Measurements from ENCODE around the gene TACR2.

The TACR2 gene

DNA sequence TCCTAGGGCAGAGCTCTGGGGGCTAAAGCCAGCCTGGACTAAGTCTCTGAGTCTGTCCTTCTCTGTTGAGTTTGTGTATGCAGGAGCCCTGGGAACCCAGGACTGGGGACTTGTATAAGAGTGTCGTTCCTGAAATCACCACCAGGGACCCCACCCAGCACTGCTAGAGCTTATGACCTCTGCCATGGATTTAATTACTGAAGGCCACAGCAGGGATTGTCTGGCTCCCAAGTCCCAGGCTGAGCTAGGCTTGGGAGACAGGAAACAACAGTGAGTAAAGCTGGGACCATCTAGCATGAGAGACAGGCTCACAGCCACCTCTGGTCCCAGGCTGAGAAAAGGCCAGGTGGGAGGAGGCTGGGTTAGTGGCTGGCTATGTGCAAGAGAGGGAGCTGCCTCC, 33.1 kb upstream of the TACR2 start:
- DNase-seq: no peak

- no peak for DNase-seq
These were observed 30.0 kb upstream of the TACR2 start for GRCh38 chr10:69446650-69447151.

GRCh38 chr10:69446229-69446628, 29.5 kb upstream of the TACR2 start:
- DNase-seq: no peak

DNA sequence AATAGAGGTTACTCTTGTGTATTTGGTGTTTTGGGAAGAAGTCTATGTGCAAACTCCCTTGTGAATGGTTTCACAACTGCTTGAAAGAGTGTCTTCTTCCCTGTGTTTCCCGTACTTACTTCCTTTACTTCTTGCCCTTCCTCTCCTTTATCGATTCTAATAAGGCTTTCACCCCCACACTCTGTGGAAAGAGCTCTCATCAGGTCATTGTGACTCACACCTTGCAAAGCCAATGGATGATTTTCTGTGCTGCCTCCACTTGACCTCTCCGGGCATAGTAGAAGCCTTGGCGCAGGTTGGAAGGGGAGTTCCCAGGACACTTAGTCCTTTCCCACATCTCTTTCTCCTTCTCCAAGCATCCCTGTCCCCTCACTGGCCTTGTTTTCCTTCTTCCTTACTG, 28.3 kb upstream of the TACR2 start:
- no peak for DNase-seq

GRCh38 chr10:69443354-69443753, 26.6 kb upstream of the TACR2 start:
- no peak for DNase-seq

DNA sequence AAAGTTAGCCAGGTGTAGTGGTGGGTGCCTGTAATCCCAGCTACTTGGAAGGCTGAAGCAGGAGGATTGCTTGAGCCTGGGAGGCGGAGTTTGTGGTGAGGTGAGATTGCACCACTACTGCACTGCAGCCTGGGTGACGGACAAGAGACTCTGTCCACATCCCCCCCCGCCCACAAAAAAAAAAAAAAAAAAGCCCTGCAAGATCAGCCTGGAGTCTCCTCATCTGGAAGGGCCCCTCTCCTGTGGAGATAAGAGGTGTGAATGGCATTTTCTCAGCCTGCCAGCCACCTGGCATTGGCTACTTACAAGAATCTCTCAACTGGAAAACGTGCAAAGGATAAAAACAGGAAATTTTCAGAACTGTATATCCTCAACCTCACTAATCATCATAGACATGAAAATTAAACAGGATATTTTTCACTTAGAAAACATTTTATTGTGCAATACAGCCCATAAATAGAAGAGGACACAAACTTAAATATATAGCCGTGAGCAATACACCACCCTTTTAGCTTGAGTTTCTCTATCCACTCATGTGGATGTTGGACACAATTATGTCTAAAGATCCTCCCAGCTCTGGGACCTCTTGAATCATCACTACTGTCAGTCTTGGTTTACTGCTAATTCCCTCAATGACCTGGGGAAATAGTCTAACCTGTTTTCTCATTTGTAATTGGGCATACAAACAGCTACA, 23.2 kb upstream of the TACR2 start:
- no peak for DNase-seq

DNA sequence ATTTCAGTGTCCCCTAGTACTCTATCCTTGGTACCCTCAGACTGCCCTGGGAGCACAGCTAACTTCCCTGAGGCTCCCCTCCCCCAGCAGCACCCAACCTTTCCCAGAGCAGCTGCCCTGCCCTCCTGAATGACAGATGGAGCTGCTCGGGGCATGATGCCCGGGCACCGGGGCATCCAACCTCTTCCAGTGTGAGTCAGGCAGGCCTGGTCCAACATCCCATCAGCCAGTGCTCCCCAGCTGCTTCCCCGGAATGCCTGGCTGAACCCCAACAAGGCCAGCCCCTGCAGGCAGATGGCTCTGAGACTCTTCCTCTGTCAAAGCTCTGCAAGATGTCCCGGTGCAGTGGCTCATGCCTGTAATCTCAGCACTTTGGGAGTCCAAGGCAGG, 22.6 kb upstream of the TACR2 start:
- DNase-seq: no peak

DNA sequence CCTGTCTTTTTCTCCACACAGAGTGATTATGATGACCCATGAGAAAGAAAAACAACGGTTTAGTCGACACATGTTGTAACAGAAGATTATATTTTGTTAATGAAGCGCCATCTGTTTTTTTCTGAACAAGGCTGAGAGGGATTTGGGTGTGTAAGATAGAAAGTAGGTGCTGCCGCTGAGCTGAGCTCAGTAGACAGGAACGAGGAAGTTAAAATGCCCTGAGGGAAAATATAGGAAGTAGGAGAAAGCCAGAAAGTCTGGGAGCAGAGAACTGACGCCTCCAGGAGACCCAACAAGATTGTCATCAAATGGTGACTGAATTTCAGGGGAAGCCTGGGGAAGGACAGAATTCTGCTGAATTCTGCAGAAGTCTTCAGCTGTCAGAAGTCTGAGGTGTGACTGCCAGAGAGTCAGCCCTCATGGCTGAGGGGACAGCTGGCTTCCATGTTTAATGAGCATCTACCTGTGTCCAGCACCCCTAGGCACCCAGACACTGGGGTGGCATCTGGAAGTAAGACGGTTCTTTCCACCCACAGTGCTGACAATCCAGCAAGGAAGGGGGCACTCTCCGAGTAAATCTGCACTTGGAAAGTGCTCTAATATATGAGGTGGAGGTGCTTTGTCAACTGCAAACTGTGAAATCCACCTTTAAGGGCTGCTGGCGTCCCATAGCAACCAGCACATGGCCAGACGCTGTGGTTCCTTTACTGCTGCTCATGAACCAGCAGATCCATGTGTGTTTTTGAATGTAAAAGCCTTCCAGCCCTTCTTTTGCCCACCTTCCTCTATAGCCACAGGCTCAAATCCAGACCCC, 22.0 kb upstream of the TACR2 start:
- no peak for DNase-seq

DNA sequence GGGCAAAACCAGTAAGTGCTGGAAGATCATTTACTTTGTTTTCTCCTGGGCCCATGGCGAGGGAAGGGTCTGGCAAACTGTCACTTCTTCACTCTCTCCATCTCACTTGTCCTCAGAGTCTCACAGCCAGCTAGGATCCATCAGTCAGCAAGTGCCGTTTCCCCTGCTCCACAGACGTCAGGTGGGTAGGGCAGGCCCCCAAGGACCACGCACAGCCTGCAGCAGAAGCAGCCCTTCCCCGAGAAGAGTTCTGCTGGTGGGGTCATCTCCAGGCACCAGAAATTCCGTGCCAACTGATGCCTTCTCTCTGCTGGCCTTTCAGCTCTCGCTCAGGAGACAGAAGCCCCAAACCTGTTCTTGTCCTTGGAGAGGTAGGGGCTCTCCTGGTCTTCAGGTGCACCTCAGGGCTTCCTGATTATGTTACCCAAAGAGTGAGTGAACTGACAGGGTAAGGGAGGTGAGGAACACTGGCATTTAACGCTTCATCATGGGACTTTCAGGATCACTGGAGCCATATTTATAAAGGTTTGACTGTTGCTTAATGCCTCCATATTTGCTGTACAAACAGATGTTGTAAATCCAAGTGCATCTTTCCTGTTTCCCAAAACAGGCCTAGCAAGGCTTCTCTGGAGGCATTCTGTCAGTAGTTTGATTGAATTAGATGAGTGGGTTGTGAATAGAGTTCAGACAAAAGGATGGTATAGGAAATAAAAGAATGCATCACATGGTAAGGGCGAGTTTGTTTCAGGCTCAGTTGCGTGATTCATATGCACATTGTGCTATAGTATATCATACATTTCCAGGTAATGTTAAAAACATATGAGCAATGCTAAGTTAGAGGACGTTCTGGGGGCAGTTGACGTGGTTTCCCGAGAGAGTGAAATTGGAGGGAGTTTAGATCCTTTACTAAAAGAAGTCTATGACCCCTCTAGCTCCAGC, 20.9 kb upstream of the TACR2 start:
- no peak for DNase-seq

DNA sequence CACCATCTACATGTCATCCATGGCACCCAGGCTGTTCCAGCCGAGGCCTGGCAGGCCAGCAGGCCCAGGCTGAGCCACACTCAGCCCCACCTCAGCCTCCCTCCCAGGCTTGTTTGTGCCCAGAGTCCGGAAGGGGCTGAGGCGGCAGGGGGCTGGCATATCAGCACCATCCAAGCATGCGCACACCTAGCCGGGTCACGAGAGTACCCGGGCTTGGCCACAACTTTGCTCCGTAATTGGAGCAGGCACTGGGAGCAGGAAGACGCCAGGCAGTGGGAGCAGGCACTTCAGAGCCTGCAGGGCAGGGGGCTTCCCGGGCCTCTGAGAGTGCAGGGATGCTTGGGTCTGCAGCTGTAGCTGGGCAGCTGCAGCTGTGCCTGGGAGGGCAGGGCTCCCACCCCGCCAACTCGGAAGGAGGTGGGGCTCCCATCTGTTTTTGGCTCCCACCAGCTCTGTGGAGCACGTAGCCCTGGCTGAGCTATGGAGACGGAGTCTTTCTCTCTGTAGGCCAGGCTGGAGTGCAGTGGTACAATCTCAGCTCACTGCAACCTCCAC, 19.3 kb upstream of the TACR2 start:
- no peak for DNase-seq

- DNase-seq: no peak
These were observed 18.2 kb upstream of the TACR2 start for GRCh38 chr10:69434926-69435325.

GRCh38 chr10:69434169-69434568, 17.5 kb upstream of the TACR2 start:
- DNase-seq: no peak

GRCh38 chr10:69428165-69428564, 11.4 kb upstream of the TACR2 start:
- peak; percentile 35 for DNase-seq

DNA sequence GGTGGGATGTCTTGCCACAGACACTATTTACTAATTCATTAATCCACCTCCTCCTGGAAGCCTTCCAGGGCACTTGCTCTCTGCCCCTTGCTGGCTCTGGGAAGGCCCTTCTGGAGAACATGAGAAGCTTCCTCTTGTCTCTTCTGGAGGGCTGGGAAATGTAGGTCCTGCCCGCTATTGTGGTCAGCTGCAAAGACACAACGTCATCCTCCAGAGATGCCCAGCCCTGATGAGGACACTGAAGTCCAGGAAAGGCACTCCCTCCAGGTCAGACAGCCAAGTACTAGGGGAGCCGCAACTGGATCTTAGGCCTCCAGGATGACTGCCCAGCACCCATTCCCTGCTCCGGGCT, 9.6 kb upstream of the TACR2 start:
- DNase-seq: no peak

DNA sequence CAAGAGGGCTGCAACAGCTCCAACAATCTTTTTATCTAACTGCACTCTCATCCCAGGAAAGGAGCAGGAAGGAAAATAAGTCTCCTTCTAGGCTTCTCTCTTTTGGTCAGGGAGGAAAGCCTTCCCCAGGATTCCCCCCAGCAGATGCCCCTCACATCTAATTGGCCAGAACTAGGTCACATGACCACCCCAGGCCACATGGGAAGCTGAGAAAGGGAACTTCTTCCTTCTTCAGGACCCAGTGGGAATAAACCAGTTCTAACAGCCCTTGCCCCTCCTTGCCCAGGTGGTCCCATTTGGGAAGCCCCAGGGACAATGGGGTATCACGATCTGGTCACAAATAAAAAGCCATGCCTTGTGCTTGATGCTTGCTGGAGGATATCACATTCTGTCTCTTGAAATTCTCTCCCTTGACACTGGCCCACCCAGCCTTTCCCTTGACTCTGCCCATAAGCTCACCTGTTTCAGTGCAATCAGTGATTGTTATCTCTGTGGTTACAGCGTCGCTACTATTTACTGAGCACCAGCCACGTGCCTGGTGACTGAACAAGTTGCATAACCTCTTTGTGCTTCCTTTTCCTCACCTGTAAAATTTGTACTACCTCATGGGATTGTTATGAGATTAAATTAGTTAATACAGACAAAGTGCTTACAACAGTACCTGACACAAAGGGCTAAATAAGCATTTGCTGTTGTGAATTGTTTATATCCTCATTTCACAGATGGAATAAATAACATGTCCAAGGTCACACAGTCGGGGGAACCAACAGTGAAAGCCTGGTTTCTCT, 9.0 kb upstream of the TACR2 start:
- DNase-seq: peak; percentile 61

DNA sequence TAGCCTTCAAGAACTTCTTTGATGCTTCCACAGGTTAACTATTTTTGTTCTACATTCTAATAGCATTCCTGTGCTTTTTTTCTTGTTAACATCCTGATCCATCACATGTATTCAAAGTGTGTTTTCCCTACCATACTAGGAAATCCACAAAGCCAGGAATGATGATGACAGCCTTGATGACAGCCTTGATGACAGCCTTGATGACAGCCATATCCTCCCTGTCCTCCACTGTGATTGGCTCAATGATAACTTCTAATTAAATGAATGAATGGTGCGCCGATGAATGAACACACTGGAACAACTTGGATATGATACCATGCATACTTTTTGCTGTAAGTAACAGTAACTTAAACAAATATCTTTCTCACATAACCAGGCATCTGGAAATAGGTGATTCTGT, 8.3 kb upstream of the TACR2 start:
- no peak for DNase-seq

GRCh38 chr10:69422676-69423075, 6.0 kb upstream of the TACR2 start:
- no peak for DNase-seq

DNA sequence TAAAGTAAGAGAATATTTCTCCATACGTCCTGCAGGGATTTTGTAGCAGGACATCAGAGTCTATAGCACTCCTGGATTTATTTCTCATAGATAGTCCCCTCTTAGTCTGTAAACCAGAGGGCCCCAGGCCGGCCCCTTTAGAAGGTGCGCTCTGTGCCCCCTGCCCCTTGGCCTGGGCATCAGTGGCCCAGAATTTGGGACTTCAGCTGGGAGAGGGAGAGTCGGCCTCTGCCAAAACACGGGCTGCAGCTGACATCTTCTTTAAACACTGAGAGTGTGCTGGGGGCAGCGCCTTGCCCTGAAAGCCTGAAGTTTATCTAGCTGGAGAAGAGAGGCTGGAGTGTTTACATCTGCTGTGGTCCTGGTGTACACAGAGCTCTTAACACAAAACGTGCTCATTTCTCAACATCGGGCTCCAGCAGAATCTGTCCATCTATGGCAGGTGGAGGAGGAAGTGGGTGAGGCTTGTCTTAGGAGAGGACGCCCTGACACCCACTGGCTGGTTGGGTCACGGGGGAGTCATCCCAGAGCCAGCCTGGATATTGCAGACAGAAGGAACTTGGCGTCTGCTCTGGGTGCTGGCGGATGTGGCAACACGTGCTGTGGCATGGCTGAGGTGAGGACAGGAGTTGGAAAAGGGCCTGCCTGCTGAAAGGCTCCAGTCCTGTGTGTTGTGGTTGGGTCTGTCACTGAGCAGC, 5.0 kb upstream of the TACR2 start:
- no peak for DNase-seq

DNA sequence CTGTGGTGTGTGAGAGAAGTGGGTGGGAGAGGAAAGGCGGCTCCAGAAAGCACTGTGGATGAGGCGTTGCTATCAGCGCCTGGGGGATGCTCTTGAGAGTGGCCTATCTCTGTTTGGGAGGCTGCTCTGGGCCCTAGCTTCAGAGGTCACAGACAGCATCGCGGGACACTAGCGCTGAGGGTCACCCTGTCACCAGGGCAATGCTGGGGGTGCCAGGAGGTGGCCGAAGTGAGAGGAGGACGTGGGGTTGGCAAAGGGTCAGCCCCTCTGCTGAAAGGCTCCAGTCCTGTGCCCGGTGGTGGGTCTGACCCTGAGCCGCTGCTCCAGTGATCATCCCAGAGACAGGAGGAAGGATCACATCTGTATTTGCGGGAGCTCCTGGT, 3.0 kb upstream of the TACR2 start:
- DNase-seq: no peak

DNA sequence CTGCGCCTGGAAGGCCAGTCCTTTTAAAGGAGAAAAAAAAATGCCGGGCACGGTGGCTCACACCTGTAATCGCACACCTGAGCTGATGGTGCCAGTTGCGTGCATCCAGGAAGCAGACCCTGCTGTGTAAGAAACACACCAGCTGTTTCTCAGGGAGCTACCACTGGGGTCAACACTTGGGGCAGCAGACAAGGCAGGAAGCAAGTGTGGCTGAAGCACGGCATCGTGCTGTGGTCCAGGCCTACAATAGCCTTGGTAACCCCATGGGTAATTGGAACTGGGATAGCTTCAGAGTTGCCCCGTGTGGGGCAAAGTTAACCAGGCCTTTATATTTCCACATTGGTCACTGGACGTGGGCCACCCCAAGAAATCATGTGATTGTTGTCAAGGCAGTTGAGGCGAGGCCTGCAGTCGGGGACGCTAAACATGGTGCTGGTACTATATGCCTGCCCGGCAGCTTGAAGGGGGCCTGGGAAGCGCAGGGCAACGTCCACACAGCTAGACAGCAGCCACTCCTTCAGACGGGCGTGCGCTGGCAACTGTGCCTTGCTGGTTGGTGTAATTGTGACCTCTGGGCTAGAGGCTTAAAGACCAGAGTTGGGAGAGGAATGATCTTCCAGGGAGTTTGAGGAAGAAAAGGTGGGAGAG, 2.5 kb upstream of the TACR2 start:
- no peak for DNase-seq

Data from NCI-H1436 treated with DMSO at 0.1 percent for 48 hours (cell line).